NCI-H2107 treated with DMSO at 0.1 percent for 48 hours (cell line): Measurements from ENCODE around the gene EFHC1.

Source experiments
- DNase-seq: peaks from one replicate; lab custom pipeline; 2025; ENCODE audit not compliant: unreplicated experiment; lab: John Stamatoyannopoulos, UW

EFHC1 gene

DNA sequence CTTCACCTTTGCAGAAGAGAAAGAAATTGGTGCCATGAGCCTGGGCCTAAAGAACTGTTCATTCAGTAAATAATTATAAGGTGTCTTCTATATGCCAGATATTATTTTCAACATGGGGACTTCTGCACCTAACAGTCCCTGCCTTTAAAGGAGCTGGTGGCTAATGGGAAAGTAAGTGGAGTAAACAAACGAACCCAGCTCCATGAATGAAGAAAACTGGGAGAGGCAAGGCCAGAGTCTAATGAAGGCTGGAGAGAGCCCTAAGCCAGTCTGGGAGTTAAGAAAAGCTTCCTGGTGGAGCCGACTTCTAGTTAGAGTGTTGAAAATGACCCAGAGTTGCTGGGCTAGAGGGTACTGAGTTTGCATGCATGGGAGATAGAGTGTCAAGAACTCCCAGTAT is 24.2 kb upstream of the EFHC1 start:
- no peak for DNase-seq

DNA sequence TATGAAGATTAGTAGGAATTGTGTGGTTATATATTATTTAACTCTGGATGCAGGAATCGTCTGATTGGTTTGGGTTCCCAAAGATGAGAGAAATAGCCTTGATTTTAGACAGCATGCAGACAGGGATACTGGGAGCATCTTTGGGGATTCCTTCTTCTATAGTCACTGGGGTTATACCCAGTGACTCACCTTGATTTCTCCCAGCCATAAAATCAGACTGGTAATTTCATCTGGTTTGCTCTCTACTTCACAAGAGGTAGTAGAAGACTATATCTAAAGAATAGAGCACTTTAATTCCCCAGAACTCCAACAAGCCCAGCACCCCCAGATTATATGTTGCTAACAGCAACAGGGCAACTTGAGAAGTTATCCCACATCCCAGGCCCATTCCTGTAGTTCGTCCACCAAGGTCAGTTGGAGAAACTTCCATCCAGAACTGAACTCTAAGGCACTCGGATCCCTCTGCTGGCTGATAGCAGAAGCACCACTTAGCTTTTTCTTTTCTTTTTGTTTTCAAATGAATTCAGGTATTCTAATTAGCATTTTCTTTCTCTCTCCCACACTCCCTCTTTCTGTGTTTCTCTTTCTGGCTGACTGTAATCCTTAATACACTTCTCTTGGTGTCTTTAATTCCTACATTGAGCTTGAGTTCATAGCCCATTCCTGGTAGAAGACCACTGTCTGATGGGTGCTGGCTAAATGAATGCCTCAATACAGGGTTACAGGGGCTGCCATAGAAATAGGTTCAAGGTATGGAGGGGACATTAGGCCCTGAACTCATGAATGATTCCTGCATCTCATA is 20.4 kb upstream of the EFHC1 start:
- DNase-seq, result peak; percentile 13

DNA sequence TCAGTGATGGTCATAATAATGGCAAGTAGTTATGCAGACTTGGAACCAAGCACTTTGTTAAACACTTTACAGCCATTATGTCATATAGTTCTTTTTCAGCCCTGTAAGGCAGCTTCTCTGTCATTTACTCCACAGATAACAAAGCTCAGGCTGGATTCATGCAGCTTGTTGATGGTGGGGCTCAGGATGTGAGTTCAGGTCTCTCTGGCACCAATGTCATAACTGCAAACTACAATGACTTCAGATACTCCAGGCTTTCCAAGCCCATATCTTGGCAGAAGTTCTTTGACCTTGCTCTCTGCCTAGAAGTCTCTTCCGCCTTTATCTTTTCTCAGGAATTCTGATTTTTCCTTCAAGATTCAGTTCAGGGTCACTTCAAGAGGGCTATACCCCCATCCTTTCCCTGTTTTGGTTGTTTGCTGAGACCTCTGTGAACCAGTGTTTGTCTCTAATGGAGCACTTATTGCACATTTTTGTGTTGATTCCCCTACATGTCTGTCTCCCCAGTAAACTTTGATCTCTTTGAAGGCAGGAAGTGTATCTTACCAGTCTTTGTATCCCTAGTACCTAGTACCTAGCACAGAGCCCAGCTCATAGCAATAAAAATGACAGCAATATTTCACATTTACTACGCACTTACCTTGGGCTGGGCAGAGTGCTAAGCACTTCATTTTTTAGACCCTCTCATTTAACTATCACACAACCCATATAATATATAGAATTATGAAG is 19.7 kb upstream of the EFHC1 start:
- DNase-seq, result no peak

DNA sequence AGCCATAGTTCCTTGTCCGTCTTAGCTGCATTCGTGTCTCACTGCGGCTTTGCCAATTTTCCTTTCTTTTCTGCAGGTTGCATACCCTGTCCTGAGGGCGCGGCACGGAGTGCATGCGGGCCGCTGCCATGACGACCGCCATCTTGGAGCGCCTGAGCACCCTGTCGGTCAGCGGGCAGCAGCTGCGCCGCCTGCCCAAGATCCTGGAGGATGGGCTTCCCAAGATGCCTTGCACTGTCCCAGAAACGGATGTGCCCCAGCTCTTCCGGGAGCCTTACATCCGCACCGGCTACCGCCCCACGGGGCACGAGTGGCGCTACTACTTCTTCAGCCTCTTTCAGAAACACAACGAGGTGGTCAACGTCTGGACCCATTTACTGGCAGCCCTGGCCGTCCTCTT is 17.1 kb upstream of the EFHC1 start:
- no peak for DNase-seq

DNA sequence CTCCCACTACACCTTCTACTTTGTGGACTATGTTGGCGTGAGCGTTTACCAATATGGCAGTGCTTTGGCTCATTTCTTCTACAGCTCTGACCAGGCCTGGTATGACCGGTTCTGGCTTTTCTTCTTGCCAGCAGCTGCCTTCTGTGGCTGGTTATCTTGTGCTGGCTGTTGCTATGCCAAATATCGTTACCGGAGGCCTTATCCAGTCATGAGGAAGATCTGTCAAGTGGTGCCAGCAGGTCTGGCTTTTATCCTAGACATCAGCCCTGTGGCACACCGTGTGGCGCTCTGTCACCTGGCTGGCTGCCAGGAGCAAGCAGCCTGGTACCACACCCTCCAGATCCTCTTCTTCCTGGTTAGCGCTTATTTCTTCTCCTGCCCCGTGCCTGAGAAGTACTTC is 16.5 kb upstream of the EFHC1 start:
- no peak for DNase-seq

DNA sequence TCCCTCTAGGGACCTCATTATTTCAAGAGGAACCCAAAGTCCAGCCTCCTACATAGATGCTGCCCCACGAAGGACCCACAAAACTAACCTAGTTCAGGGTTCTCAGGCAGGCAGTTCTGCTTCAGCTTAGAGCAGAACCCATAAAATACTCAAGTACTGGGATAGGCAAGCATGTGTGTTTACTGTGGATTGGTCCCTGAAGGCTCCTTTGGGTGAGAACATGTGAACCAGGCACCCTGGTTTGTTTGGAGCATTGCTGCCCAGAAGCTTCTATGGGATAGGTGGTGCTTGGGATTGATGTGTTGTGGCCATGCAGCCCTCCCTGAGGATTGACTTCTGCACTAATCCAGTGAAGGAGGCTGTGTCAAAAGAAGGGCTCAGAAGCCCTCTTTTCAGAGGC is 14.9 kb upstream of the EFHC1 start:
- DNase-seq, result no peak

DNA sequence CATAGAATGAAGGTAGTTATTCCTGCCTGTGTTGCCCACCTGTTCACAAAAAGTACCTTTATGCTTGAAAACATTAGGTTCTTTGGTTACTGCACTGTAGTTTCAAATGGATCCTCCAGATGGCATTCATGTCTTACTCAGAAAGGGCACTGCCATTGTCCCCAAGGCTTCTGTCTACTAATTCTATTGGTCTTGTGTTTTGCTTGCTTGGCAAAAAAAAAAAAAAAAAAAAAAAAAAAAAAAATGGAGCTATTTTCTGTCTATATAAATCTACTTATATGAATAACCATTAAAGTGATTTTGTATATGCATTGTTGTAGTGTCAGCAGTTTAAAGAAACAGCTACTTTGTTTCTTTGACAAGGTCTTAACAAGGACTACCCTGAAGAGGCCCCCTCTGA is 12.7 kb upstream of the EFHC1 start:
- DNase-seq, result peak; percentile 34

DNA sequence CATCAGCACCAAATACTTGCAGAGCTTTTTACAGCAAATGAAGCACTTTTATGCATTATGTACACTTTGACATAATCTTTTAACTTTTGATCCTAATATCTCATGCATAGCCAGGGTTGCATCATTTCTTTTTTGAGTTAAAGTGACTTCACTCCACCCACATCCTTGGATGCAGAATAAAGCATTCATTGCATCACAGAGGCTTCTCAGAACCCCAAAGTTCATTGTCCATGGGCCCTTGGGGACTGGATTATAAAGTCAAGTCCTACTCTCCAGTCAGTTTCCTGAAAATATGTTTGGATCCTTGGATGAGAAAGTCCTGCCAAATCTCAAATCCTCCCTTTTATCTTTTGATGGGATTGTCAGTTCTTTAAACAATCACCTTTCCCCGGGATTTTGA is 10.6 kb upstream of the EFHC1 start:
- no peak for DNase-seq

DNA sequence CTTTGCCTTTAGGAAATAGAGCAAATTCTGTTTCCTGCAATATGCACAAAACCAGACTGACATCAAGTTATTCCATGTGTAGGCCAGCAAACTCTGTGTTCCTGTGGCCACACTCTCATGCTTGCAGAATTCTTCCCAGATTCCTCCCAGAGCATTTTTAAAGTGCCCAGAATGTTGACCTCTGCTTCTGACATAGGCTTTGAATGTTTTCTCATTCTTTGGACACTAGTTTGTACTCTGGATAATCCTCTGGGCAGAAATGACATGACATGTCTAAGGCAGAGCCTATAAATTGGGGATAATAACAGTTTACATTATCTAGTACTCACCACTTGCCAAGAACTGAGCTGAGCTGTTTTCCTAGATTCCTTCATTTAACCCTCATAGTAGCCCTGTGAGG is 9.2 kb upstream of the EFHC1 start:
- DNase-seq, result no peak

DNA sequence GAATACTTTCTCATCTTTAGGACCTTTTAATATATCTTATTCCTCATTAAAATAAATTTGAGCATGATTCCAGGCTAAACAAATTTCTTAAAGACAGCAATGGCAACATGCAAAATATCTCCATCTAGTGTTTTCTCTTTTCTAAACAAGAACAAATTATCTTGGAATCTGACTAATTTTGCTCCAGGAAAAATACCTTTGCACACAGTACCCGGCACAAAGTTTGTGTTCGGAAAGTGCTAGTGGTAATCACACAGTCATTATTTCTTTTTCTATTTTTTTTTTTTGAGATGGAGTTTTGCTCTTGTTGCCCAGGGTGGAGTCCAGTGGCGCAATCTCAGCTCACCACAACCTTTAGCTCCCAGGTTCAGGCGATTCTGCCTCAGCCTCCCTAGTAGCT is 8.2 kb upstream of the EFHC1 start:
- no peak for DNase-seq

DNA sequence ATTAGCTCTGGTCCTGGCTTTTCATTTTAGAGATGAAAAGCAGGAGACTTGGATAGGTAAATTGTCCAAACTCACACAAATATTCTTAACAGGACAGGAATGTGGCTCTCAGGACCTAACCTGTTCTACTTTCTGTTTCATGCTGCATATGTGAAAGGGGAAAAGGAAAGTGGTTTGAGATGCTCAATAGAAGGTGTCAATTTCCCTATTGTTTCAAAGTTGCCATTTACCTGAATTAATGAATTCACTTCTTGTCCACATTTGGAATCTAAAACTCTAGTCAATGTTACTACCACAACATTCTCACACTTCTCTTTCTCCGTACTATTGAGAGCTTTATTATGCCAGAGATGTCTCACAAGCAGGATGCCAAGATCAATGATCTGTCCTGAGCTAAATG is 4.8 kb upstream of the EFHC1 start:
- DNase-seq, result no peak

DNA sequence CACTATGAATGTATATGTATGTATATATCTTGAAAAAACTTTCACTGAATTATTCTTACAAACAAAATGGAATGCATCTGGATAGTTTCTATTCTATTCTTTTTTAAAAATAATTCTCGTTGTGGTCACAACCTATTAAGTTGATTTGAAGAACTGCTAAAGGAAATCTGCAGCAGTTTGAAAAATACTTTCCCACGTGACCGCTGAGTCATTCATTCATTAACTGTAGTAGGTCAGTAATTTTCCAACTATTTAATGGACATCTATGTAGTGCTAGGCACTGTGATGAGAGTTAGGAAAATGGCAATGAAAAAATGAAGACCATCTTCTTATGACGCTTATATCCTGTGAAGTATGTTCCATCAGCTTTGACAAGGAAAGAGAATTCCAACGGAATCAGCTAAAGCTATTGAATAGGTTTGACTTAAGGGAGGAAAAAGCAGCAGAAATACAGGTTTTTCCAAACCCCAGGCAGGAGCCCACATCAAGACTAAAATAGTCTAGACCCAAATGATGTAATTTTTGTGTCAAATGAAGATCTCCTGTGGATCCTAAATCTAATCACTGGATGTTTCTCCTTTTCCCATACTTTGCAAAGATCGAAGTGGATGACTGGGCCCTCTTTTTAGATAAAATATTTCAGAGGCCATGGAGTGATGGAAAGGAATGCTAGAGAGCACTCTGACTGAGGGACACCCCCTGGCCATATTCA is 4.1 kb upstream of the EFHC1 start:
- no peak for DNase-seq

DNA sequence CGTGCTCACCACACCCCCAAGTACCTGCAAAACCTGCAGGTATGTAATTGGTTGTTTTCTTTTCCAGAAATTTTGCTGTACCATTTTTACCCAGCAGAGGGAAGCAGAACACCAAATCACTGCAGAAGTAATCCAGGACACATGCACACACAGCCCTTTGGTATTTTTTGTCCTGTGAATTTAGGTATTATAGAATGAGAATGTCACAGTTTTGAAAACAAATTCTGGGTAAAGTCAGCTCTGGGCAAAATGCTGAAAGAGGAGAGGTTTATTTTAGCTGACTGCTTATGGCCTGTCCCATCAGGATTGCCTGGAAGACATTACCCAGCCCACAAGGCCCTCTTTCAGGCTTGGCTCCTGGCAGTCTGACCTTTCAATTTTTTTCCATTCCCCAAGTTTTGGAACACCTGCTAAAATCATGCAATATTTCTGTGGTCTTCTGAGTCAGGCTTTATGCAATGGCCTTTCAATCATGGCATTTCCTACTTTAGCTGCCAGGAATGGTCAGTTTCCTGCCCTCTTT is 3.5 kb upstream of the EFHC1 start:
- peak; percentile 25 for DNase-seq

DNA sequence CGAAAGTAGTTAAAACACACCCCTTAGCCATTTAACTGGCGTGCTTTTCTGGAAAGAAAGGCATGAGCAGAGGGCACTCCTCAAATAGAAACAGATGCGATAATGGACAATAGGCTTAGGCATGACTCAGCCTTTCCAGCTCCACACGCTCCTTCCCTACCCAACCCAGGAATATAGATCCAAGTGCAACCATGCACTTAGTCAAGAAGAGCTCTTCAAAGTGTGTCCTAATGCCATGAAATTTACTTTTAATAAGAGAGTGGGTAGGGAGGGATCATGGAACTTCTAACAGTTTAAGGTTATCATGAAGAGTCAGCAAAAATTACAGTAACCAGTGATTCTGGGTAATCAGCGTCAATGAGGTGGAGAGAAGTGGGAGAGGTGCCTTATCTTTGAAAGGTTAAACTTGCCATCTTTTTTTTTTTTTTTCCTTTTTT is 2.4 kb upstream of the EFHC1 start:
- no peak for DNase-seq

DNA sequence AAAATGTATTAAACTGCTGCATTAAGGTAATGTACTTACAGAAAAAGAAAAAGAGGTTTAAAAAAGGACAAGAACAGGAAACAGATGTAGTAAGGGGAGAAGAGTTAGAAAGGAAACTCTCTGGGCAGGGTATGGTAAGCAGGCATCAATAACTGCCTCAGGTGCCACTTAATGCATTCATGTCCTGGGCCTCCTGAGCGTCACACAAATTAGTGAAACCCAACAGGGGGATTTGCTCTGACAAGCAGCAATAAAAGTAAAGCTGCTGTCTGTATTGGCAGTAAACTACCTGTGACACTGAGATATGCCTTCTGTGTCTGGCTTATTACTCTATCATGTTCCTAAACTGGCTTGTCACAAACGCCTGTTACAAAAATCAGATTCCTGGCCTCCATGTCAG is 1.5 kb upstream of the EFHC1 start:
- no peak for DNase-seq

DNA sequence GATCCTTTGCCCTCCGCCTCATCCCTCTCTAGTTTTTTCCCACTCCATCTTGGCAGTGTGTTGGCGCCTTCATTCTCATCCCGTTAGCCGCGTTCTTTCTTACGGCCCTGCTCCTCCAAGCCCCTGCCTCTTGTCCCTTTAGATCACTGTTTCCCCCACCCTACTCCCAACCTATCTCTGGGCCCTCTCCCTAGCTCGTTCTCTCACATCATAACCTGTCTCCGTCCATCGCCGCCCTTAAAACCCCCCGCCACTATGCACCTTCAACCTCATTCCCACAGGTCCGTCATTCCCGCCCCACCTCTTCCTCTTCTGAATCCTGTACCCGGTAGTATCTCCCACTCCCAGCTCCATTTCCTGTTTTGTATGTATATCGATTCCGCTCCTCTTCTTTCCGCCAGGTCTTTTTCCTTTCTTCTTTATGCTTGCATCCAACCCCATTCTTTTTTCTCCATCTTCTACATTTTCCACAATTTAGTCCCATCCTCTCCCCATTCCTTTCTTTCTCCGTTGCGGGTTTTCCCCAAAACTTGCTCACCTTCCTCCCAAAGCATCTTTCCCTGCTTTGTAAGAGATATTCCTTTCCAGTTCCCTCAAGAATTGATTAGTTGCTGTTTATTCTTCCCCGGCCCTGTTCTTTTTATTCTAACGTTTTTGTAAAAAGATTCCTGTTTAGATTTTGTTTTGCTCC is 671 bp downstream of the EFHC1 start:
- peak; percentile 21 for DNase-seq

DNA sequence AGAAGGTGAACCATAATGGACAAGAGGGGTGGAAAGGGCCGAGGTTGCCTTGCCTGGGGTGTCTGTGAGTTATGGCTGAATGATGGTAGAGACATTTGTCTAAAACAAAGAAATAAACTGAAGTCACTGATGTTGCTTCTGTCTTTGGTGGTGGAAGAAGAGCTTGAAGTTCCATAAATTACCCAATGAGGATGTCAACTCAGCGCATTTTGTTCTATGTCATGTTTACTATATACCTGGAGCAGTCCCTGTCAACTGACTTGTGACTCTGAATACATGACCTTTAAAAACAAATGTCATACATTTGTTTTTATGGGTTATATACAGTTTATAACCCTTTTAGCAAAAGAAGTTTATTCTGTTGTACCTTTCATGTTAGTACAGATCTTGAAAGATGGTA is 2.0 kb downstream of the EFHC1 start:
- no peak for DNase-seq

DNA sequence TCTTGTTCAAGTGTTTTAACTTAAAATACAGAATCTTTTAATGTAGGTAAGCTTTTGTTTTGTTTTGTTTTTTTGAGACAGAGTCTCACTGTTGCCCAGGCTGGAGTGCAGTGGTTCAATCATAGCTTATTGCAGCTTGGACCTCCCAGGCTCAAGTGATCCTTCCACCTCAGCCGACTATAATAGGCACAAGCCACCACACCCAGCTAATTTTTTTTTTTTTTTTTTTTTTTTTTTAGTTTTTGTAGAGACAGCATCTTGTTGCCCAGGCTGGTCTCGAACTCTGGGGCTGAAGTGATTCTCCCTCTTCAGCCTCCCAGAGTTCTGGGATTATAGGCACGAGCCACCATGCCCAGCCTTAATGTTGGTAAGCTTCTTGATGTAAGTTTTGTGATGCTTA is 3.3 kb downstream of the EFHC1 start:
- no peak for DNase-seq

DNA sequence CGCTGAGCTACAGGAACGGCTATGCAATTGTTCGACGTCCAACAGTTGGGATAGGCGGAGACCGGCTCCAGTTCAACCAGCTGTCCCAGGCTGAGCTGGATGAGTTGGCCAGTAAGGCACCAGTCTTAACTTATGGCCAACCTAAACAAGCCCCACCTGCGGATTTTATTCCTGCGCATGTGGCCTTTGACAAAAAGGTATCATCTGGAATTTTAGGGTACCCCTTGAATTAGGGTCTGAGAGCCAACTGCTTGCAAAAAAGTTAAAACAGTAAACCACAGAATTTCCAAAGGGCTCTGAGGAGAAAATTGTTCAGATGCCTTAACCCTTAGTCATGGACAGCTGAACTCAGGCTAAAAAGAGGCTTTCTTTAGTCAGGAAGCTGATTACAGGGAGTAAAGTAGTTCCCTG is 3.8 kb downstream of the EFHC1 start:
- no peak for DNase-seq

DNA sequence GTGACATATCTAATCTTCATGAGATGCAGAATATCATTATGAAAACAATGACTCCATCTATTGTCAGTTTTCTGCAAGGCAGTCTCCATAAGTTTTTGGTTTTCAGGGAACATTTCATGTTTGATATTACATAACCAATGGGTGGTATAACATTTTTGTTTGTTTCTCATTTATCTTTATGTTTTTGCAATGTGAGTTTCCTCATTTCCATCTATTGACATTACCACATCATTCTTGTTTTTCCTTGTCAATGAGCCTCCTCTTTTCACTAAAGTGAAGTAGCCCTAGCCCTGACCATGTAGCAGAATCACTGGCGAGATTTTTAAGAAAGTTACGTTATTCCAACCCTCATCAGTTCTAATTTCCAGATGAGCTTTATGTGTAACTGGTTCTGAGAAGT is 4.4 kb downstream of the EFHC1 start:
- no peak for DNase-seq

DNA sequence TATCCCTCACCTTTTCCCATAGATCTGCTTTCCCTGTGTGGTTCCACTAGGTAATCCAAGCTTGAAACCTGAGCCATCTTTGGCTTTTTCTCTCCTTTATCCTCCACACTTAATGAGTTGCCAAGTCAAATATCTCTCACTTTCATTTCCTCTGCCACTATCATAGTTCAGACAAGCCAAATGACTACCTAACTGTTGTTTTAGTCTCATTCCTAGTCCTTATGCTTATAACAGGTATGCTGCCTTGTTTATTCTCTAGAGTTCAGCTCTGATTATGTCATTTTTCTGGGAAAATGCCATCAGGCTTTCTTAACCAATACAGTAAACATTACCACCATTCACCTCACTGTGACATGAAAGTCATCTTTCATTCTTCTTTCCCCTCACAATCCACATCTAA is 6.5 kb downstream of the EFHC1 start:
- DNase-seq, result no peak
